ENCODE data around the gene PRPF19.

DNA sequence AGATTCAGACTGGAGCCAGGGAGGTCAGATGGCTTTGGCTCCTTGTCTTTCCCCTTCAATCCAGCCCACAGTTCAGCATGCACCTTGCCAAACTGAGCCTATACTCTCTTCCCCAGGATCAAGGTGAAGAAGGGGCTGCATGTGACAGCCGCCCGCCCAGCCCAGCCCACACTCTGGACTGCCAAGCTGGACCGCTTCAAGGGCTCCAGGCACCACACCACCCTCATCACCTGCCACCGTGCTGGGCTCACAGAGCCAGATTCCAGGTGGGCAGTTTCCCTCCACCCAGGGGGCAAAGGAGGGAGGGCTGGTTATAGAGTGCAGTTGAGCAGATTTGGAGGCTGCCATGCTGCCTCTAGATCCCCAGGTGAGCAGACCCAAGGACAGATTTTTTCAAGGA is 24.0 kb upstream of the PRPF19 start:
- TF ChIP-seq CTCF (IDR thresholded peaks at IDR 0.05) (no peak), POLR2A (IDR thresholded peaks at IDR 0.05) (no peak)
